SK-N-SH (cell line): ENCODE results near the gene TET1. TPM values are rescaled to one million over a fixed set of nuclear protein-coding genes. Genes with fewer than 3 reads are reported as not detected.
A peak's percentile ranks its signal among the peaks of the same experiment; 100 is the strongest.

ENCODE experiments used
- CTCF ChIA-PET: fragments of 300-600, 350-600 bp; formaldehyde crosslinking; extraction: SDS; loops from one replicate; lab custom pipeline; 2021; lab: Yijun Ruan, JAX
- POLR2A ChIA-PET: fragments of 350-600 bp; sonication (Branson Sonifier 250); formaldehyde crosslinking; extraction: SDS; loops from one replicate; lab custom pipeline; 2020; ENCODE audit warnings: antibody characterized with exemption, inconsistent platforms; lab: Yijun Ruan, JAX
- DNase-seq: peaks from one replicate; pipeline ENCODE4 v3.0.0; 2012
- H2AFZ ChIP-seq: fragments of 200-600 bp; sonication (generic); 2 replicates; pipeline ENCODE4 v1.8.1; 2016; ENCODE audit warnings: antibody characterized with exemption, mild to moderate bottlenecking, low read depth
- H3F3A ChIP-seq: fragments of 200-600 bp; sonication (generic); replicated peaks from 2 replicates; pipeline ENCODE3; 2016; ENCODE audit warnings: antibody characterized with exemption, mild to moderate bottlenecking; ENCODE audit not compliant: insufficient read depth
- H3K27ac ChIP-seq, 2 experiments: fragments of 200-500 bp in 1 of 2; fragments of 200-600 bp in 1 of 2; sonication (Bioruptor generic) in 1 of 2; sonication (generic), shearing (Covaris generic) in 1 of 2; 2 replicates each; pipeline versions ENCODE4 v1.5.1 to v1.6.1; 2014 to 2016; ENCODE audit warnings: low read depth in 2 of 2, inconsistent platforms in 1 of 2, low read length in 1 of 2, mild to moderate bottlenecking in 1 of 2, mixed read lengths in 1 of 2
- H3K27me3 ChIP-seq: fragments of 200-600 bp; sonication (generic), shearing (Covaris generic); 2 replicates; pipeline ENCODE4 v1.6.1; 2016; ENCODE audit warnings: mixed run types; ENCODE audit not compliant: insufficient read depth
- H3K36me3 ChIP-seq, 2 experiments: fragments of 200-500 bp in 1 of 2; fragments of 200-600 bp in 1 of 2; sonication (Bioruptor generic) in 1 of 2; sonication (generic) in 1 of 2; replicated peaks in 1 of 2; 2 replicates each; pipeline versions ENCODE3 to v1.5.1; 2014 to 2016; ENCODE audit warnings: low read length in 1 of 2, mild to moderate bottlenecking in 1 of 2; ENCODE audit not compliant: insufficient read depth in 2 of 2, control insufficient read depth in 1 of 2
- H3K4me1 ChIP-seq, 2 experiments: fragments of 200-500 bp in 1 of 2; fragments of 200-600 bp in 1 of 2; sonication (Bioruptor generic) in 1 of 2; sonication (generic), shearing (Covaris generic) in 1 of 2; 2 replicates each; pipeline versions ENCODE4 v1.5.1 to v1.6.1; 2014 to 2016; ENCODE audit warnings: low read depth in 1 of 2, low read length in 1 of 2, mixed run types in 1 of 2; ENCODE audit not compliant: insufficient read depth in 2 of 2, control insufficient read depth in 1 of 2
- H3K4me2 ChIP-seq: fragments of 200-600 bp; sonication (generic), shearing (Covaris generic); 2 replicates; pipeline ENCODE4 v1.6.1; 2017; ENCODE audit warnings: mixed run types
- H3K4me3 ChIP-seq, 2 experiments: fragments of 200-500 bp in 1 of 2; fragments of 200-600 bp in 1 of 2; sonication (Bioruptor generic) in 1 of 2; sonication (generic), shearing (Covaris generic) in 1 of 2; 2 replicates each; pipeline versions ENCODE4 v1.5.1 to v1.8.1; 2014 to 2016; ENCODE audit warnings: low read depth in 2 of 2, inconsistent platforms in 1 of 2, low read length in 1 of 2, mild to moderate bottlenecking in 1 of 2, mixed read lengths in 1 of 2, moderate library complexity in 1 of 2
- H3K79me2 ChIP-seq: fragments of 200-600 bp; sonication (generic); 2 replicates; pipeline ENCODE4 v1.8.1; 2017; ENCODE audit warnings: mild to moderate bottlenecking; ENCODE audit not compliant: insufficient read depth
- H3K9ac ChIP-seq: fragments of 200-600 bp; sonication (generic); 2 replicates; pipeline ENCODE4 v1.6.1; 2017; ENCODE audit warnings: mixed run types
- H3K9me2 ChIP-seq: fragments of 200-600 bp; sonication (generic); 2 replicates; pipeline ENCODE4 v1.6.1; 2017; ENCODE audit warnings: mixed run types
- H3K9me3 ChIP-seq: fragments of 200-600 bp; sonication (generic); 2 replicates; pipeline ENCODE4 v1.6.1; 2017; ENCODE audit warnings: mixed run types, mild to moderate bottlenecking, moderate library complexity
- H4K20me1 ChIP-seq: fragments of 200-600 bp; sonication (generic); 2 replicates; pipeline ENCODE4 v1.6.1; 2017; ENCODE audit warnings: mild to moderate bottlenecking, mixed run types; ENCODE audit not compliant: insufficient read depth
- EP300 ChIP-seq, 2 experiments: IDR thresholded peaks; 2 replicates each; pipeline versions ENCODE4 v1.4.0 to v1.6.1; 2012; ENCODE audit warnings: borderline replicate concordance in 1 of 2, low read depth in 1 of 2, low read length in 1 of 2
- GATA2 ChIP-seq: sonication (generic); formaldehyde crosslinking; IDR thresholded peaks from 2 replicates; pipeline ENCODE4 v1.5.0; 2020; ENCODE audit warnings: mild to moderate bottlenecking, missing genetic modification reagents
- IRF3 ChIP-seq: fragments of 150-350 bp; IDR thresholded peaks from 2 replicates; pipeline ENCODE4 v1.6.1; 2016; ENCODE audit warnings: mild to moderate bottlenecking, low read depth, low read length
- JUND ChIP-seq: IDR thresholded peaks from 2 replicates; pipeline ENCODE4 v1.4.0; 2012
- MAX ChIP-seq: IDR thresholded peaks from 2 replicates; pipeline ENCODE4 v1.4.0; 2012; ENCODE audit warnings: low read depth
- MXI1 ChIP-seq: IDR thresholded peaks from 2 replicates; pipeline ENCODE4 v1.6.1; 2012; ENCODE audit warnings: mild to moderate bottlenecking, low read depth, low read length, improper control_type of control experiment
- NFIC ChIP-seq: IDR thresholded peaks from 2 replicates; pipeline ENCODE4 v1.4.0; 2012; ENCODE audit warnings: borderline replicate concordance
- NRF1 ChIP-seq: IDR thresholded peaks from 2 replicates; pipeline ENCODE4 v1.6.1; 2012; ENCODE audit warnings: low read depth, mild to moderate bottlenecking, low read length
- POLR2AphosphoS5 ChIP-seq: IDR thresholded peaks from 2 replicates; pipeline ENCODE4 v1.6.1; 2012; ENCODE audit warnings: low read depth, low read length
- RCOR1 ChIP-seq: fragments of 150-350 bp; IDR thresholded peaks from 2 replicates; pipeline ENCODE4 v1.6.1; 2017; ENCODE audit warnings: antibody characterized with exemption, low read length
- RFX5 ChIP-seq: IDR thresholded peaks from 2 replicates; pipeline ENCODE4 v1.6.1; 2012; ENCODE audit warnings: mild to moderate bottlenecking, improper control_type of control experiment, low read length
- RXRA ChIP-seq: IDR thresholded peaks from 2 replicates; pipeline ENCODE4 v1.4.0; 2012; ENCODE audit warnings: low read depth, mild to moderate bottlenecking, borderline replicate concordance
- SIN3A ChIP-seq: IDR thresholded peaks from 2 replicates; pipeline ENCODE4 v1.6.1; 2012; ENCODE audit warnings: low read depth, mild to moderate bottlenecking, low read length, moderate library complexity, borderline replicate concordance
- TAF1 ChIP-seq: IDR thresholded peaks from 2 replicates; pipeline ENCODE4 v1.6.1; 2012; ENCODE audit warnings: low read depth, mild to moderate bottlenecking, low read length, moderate library complexity, borderline replicate concordance
- USF1 ChIP-seq: IDR thresholded peaks from 2 replicates; pipeline ENCODE4 v1.4.0; 2012; ENCODE audit warnings: low read depth, borderline replicate concordance
- USF2 ChIP-seq: fragments of 150-350 bp; IDR thresholded peaks from 2 replicates; pipeline ENCODE4 v1.6.1; 2017; ENCODE audit warnings: antibody characterized with exemption, low read length, low read depth, borderline replicate concordance
- WGBS: methylation state at CpG from one replicate; pipeline ENCODE4 v1.1.6; 2017; ENCODE audit warnings: low lambda C conversion rate; 5-methylcytosine and 5-hydroxymethylcytosine counted together
- polyA plus RNA-seq, 3 experiments: library from polyadenylated mRNA; depleted of rRNA; stranded (reverse); fragments of >200 nt; gene quantifications; 2 replicates each; pipeline ENCODE4 v1.2.3, GENCODE V29; 2012

Gene TET1
- polyA plus RNA-seq, 1 of the 3 experiments (the other 2 are of a cell fraction), result 0.38 TPM

- TF ChIP-seq EP300 (IDR thresholded peaks at IDR 0.05; ENCODE audit: borderline replicate concordance in 1 of 2, low read depth in 1 of 2, low read length in 1 of 2) (peak in 1 of 2 experiments; percentile 79; a peak in 2 of 4 replicates), NFIC (peak; percentile 46; the same call in 1 of the 2 replicates), SIN3A (peak; percentile 56; the same call in 1 of the 2 replicates), RFX5 (no peak), USF2 (no peak), POLR2AphosphoS5 (peak; percentile 21; the same call in 1 of the 2 replicates)
Observed at GRCh38 chr10:68666280-68666760, 106.2 kb downstream of the TET1 start (continued).

GRCh38 chr10:68668231-68668630, 108.1 kb downstream of the TET1 start:
- H4K20me1 ChIP-seq, result no peaks in the 10 kb centered on the region
- POLR2A ChIA-PET, result no interaction called here
- no peaks in the 10 kb centered on the region for H3K27me3 ChIP-seq
- no peak for DNase-seq
- H3K9ac ChIP-seq, result no peak overlapping the region
- H3K4me1 ChIP-seq, result peaks cover 0 to 6% of the 10 kb centered on the region in 2 experiments; a peak in 2 of 4 replicates
- TF ChIP-seq NRF1, result no peak
- TF ChIP-seq, all 33 proteins: peak for 0
- Histone ChIP-seq H3K36me3 (peaks cover 11 to 36% of the 10 kb centered on the region in 2 experiments), H3K9me2 (no peaks in the 10 kb centered on the region), H3K4me3 (no peak overlapping the region), H3K9me3 (no peaks in the 10 kb centered on the region), H2AFZ (no peak overlapping the region), H3K79me2 (no peaks in the 10 kb centered on the region; the same call in none of the 2 replicates), H3K27ac (peak overlapping the region in 1 of 2 experiments; percentile 97; a peak in 1 of 4 replicates), H3F3A (peaks cover 33% of the 10 kb centered on the region), H3K4me2 (no peak overlapping the region)
- 90% methylated on average over 5 of the region's 5 CpGs for WGBS
- CTCF ChIA-PET, result no interaction called here

- WGBS, result 94% methylated on average over 4 of the region's 4 CpGs
- no peaks in the 10 kb centered on the region for H4K20me1 ChIP-seq
- no peaks in the 10 kb centered on the region for H3K9me3 ChIP-seq
- no peaks in the 10 kb centered on the region for H3K9me2 ChIP-seq
- no peak for DNase-seq
- CTCF ChIA-PET, result no interaction called here
- no peak for TF ChIP-seq RCOR1
- no peak for TF ChIP-seq NRF1
- no peak for TF ChIP-seq POLR2AphosphoS5
- TF ChIP-seq MAX, result no peak
- no peak for TF ChIP-seq JUND
- no peak for TF ChIP-seq GATA2
- TF ChIP-seq MXI1, result no peak
- no peak for TF ChIP-seq RXRA
- TF ChIP-seq USF1, result no peak
- no peak for TF ChIP-seq RFX5
- no peak for TF ChIP-seq TAF1
- TF ChIP-seq IRF3, result no peak
- POLR2A ChIA-PET, result no interaction called here
- H3K4me1 ChIP-seq, result peaks cover 0 to 6% of the 10 kb centered on the region in 2 experiments; a peak in 2 of 4 replicates
- H3K4me2 ChIP-seq, result no peak overlapping the region
- H3F3A ChIP-seq, result peaks cover 33% of the 10 kb centered on the region
- no peak overlapping the region for H3K4me3 ChIP-seq
- H3K79me2 ChIP-seq, result no peaks in the 10 kb centered on the region; the same call in none of the 2 replicates
- H3K27ac ChIP-seq, result no peak overlapping the region; a peak in 1 of 4 replicates
- H2AFZ ChIP-seq, result no peak overlapping the region
- no peak overlapping the region for H3K9ac ChIP-seq
- no peaks in the 10 kb centered on the region for H3K27me3 ChIP-seq
- H3K36me3 ChIP-seq, result peaks cover 14 to 41% of the 10 kb centered on the region in 2 experiments
Observed at GRCh38 chr10:68668972-68669371, 108.8 kb downstream of the TET1 start.
